22Rv1 (cell line): ENCODE measurements around the gene BMPR2.
"Not testable (repeated sequence)": the region's sequence is repeated elsewhere in the genome, so short reads cannot be mapped to it uniquely, and the experiment has no call there.

Experiments used
- H3K27ac ChIP-seq: fragments of 450-650 bp; 2 replicates; pipeline ENCODE4 v1.5.1; 2017
- ZFX ChIP-seq: fragments of 450-650 bp; IDR thresholded peaks from 2 replicates; pipeline ENCODE4 v1.6.1; 2017; ENCODE audit warnings: antibody characterized with exemption, borderline replicate concordance
- TF ChIP-seq, protein P1 (sequence below): fragments of 450-650 bp; IDR thresholded peaks from 2 replicates; pipeline ENCODE4 v1.5.1; 2017; ENCODE audit warnings: mild to moderate bottlenecking

The BMPR2 gene

DNA sequence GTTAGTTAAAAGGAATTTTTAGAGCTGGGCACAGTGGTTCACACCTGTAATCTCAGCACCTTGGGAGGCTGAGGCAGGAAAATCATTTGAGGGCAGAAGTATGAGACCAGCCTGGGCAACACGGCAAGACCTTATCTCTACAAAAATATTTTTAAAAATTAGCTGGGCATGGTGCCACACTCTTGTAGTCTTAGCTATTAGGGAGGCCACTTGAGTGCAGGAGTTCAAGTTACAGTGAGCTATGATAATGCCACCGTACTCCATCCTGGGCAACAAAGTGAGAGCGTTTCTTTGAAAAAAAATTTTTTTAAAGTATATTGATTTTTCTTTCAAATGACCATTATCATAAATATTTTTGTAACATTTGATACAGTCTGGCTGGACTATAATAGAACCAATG is 165.0 kb downstream of the BMPR2 start:
- H3K27ac ChIP-seq, result no peak overlapping the region
- TF ChIP-seq, protein P1, sequence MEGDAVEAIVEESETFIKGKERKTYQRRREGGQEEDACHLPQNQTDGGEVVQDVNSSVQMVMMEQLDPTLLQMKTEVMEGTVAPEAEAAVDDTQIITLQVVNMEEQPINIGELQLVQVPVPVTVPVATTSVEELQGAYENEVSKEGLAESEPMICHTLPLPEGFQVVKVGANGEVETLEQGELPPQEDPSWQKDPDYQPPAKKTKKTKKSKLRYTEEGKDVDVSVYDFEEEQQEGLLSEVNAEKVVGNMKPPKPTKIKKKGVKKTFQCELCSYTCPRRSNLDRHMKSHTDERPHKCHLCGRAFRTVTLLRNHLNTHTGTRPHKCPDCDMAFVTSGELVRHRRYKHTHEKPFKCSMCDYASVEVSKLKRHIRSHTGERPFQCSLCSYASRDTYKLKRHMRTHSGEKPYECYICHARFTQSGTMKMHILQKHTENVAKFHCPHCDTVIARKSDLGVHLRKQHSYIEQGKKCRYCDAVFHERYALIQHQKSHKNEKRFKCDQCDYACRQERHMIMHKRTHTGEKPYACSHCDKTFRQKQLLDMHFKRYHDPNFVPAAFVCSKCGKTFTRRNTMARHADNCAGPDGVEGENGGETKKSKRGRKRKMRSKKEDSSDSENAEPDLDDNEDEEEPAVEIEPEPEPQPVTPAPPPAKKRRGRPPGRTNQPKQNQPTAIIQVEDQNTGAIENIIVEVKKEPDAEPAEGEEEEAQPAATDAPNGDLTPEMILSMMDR, result no peak
- TF ChIP-seq ZFX, result no peak

DNA sequence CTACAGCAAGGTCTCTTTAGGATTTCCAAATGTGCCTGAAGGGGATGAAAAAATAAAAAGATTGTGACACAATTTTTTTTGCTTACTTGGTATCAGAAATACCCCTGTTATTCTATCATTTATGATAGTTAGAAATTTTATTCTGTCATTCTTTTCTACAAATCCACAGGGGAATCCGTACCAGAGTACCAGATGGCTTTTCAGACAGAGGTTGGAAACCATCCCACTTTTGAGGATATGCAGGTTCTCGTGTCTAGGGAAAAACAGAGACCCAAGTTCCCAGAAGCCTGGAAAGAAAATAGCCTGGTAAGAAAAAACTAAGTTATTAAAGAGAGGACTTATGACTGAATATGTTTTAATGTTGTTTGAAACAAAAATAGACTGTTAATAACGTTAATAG is 166.0 kb downstream of the BMPR2 start:
- H3K27ac ChIP-seq, result no peak overlapping the region
- TF ChIP-seq ZFX, result no peak
- TF ChIP-seq, protein P1, result no peak

DNA sequence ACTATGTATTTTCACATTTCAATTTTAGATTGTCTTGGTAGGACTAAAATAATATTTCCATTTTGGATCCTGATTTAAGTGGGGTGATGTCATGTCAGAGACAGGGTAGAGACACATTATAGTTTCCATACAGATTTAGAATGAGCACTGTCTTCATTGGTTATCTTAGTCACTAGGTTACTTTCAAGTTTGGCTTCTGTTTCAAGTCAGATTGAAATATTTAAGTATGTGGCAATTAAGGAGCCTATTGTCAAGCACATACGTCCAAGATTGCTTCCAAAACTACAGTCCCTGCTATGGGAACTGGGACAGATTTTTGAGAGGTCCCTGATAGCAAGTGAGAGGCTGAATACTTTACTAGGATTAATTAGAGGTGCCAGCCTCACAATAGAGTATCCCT is 169.4 kb downstream of the BMPR2 start:
- peak overlapping the region; percentile 37 for H3K27ac ChIP-seq
- no peak for TF ChIP-seq ZFX
- TF ChIP-seq, protein P1, result no peak

DNA sequence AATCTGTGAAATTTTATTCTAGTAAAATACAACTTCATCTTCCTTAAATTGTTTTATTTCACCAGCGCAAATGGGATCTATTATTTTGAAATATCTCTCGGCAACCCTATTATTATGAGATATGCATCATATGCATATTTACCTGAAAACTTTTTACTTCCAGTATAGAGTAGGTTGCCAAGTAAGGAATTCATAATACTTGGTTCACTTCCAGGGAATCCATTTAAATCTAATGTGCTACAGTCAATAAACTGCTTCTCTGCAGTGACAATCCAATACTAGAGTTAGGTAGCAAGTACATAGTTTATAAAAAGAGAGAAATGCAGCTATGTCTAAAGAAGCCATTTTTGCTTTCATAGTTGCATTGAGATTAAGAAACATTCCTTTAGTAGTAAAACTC is 169.8 kb downstream of the BMPR2 start:
- TF ChIP-seq, protein P1, result no peak
- TF ChIP-seq ZFX, result no peak

DNA sequence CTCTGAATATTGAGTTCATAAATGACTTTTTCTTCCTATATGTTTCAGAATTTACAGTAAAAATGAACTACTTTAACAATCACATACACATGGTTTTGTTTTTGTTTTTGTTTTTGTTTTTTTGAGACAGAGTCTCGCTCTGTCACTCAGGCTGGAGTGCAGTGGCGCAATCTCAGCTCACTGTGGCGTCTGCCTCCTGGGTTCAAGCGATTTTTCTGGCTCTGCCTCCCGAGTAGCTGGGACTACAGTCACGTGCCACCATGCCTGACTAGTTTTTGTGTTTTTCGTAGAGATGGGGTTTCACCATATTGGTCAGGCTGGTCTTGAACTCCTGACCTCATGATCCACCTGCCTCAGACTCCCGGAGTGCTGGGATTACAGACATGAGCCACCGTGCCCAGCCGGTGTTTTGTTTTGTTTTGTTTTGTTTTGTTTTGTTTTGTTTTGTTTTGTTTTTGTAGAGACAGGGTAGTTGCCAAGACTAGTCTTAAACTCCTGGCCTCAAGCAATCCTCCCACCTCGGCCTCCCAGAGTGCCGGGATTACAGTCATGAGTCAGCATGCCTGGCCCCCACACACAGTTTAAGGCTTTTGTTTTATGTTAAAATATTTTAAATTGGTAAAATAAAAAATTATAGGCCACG is 170.5 kb downstream of the BMPR2 start:
- not testable (repeated sequence) for H3K27ac ChIP-seq

More for the DNA sequence above, 169.8 kb downstream of the BMPR2 start:
- peak overlapping the region; percentile 37; the same call in 1 of the 2 replicates for H3K27ac ChIP-seq

GRCh38 chr2:202548240-202548639 is 172.1 kb downstream of the BMPR2 start:
- no peak overlapping the region for H3K27ac ChIP-seq
- TF ChIP-seq, protein P1, result no peak
- no peak for TF ChIP-seq ZFX

- H3K27ac ChIP-seq, result not testable (repeated sequence)
Observed at GRCh38 chr2:202551000-202551399, 174.9 kb downstream of the BMPR2 start.

GRCh38 chr2:202555356-202555755 is 179.2 kb downstream of the BMPR2 start:
- TF ChIP-seq, protein P1, result no peak
- TF ChIP-seq ZFX, result no peak
- H3K27ac ChIP-seq, result no peak overlapping the region
